ENCODE results near the gene ICAM5.

GRCh38 chr19:10289836-10290356, at the start of gene ICAM5:
- TF ChIP-seq SPI1 (IDR thresholded peaks at IDR 0.05; ENCODE audit: low read depth, low read length) (no peak), POLR2A (IDR thresholded peaks at IDR 0.05; ENCODE audit: low read depth, low read length) (no peak), POLR2AphosphoS5 (IDR thresholded peaks at IDR 0.05; ENCODE audit: low read depth, low read length) (no peak), TAF1 (IDR thresholded peaks at IDR 0.05; ENCODE audit: low read depth, low read length) (no peak), POU2F2 (IDR thresholded peaks at IDR 0.05; ENCODE audit: low read depth, low read length) (no peak)
